ENCODE results near the gene WDR75. TPM values are rescaled to one million over a fixed set of nuclear protein-coding genes. Genes with fewer than 3 reads are reported as not detected.

WDR75 gene
- total and polyA plus RNA-seq, 9 of the 15 experiments (the other 6 are each of a cell fraction or from before 2014, with no cell fraction given): 50.9 to 111 (median 76.4) TPM

- POLR2A ChIA-PET: interaction anchor here (1.0 to 1.2 kb wide), 2 partner anchors 10 to 15 kb away, joined by 3 read pairs; no protein-coding TSS in a partner anchor
- H2AFZ ChIP-seq (ENCODE audit: low read depth, low read length): no peak overlapping the region
- intact Hi-C loops (cut with micrococcal nuclease): loop anchor here (10.0 kb wide), 1 partner anchor 1148 kb away; the partner anchor contains the start of gene GULP1
- TF ChIP-seq NCOA6 (IDR thresholded peaks at IDR 0.05): no peak
- no peak for TF ChIP-seq ETV1 (tag; conservative IDR thresholded peaks at IDR 0.05; ENCODE audit: low read depth)
- TF ChIP-seq, protein P1, sequence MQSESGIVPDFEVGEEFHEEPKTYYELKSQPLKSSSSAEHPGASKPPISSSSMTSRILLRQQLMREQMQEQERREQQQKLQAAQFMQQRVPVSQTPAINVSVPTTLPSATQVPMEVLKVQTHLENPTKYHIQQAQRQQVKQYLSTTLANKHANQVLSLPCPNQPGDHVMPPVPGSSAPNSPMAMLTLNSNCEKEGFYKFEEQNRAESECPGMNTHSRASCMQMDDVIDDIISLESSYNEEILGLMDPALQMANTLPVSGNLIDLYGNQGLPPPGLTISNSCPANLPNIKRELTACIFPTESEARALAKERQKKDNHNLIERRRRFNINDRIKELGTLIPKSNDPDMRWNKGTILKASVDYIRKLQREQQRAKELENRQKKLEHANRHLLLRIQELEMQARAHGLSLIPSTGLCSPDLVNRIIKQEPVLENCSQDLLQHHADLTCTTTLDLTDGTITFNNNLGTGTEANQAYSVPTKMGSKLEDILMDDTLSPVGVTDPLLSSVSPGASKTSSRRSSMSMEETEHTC (IDR thresholded peaks at IDR 0.05): no peak
- TF ChIP-seq TRIM28 (IDR thresholded peaks at IDR 0.05): no peak
- no peak for TF ChIP-seq SRSF3 (IDR thresholded peaks at IDR 0.05; ENCODE audit: insufficient read depth, low read length)
- TF ChIP-seq ZNF197 (CRISPR knock-in tag; IDR thresholded peaks at IDR 0.05; ENCODE audit: low read depth): no peak
- TF ChIP-seq, protein P2, sequence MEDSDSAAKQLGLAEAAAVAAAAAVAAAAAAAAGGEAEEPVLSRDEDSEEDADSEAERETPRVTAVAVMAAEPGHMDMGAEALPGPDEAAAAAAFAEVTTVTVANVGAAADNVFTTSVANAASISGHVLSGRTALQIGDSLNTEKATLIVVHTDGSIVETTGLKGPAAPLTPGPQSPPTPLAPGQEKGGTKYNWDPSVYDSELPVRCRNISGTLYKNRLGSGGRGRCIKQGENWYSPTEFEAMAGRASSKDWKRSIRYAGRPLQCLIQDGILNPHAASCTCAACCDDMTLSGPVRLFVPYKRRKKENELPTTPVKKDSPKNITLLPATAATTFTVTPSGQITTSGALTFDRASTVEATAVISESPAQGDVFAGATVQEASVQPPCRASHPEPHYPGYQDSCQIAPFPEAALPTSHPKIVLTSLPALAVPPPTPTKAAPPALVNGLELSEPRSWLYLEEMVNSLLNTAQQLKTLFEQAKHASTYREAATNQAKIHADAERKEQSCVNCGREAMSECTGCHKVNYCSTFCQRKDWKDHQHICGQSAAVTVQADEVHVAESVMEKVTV (CRISPR knock-in tag; IDR thresholded peaks at IDR 0.05): no peak
- TF ChIP-seq PRPF4 (IDR thresholded peaks at IDR 0.05; ENCODE audit: insufficient read depth, low read depth, low read length, poor library complexity, severe bottlenecking): no peak
- TF ChIP-seq, protein P3, sequence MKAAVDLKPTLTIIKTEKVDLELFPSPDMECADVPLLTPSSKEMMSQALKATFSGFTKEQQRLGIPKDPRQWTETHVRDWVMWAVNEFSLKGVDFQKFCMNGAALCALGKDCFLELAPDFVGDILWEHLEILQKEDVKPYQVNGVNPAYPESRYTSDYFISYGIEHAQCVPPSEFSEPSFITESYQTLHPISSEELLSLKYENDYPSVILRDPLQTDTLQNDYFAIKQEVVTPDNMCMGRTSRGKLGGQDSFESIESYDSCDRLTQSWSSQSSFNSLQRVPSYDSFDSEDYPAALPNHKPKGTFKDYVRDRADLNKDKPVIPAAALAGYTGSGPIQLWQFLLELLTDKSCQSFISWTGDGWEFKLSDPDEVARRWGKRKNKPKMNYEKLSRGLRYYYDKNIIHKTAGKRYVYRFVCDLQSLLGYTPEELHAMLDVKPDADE (conservative IDR thresholded peaks at IDR 0.05; ENCODE audit: control insufficient read depth, low read depth, low read length): no peak
- no peak for TF ChIP-seq MTA3 (IDR thresholded peaks at IDR 0.05; ENCODE audit: borderline replicate concordance)
- TF ChIP-seq ZNF408 (CRISPR knock-in tag; IDR thresholded peaks at IDR 0.05; ENCODE audit: low read depth): no peak
- TF ChIP-seq ZNF695 (CRISPR knock-in tag; IDR thresholded peaks at IDR 0.05): no peak
- TF ChIP-seq MAX (CRISPR knock-in tag; IDR thresholded peaks at IDR 0.05): no peak
- no peak for TF ChIP-seq FOXA1 (IDR thresholded peaks at IDR 0.05; ENCODE audit: borderline replicate concordance)
- TF ChIP-seq HDAC8 (tag; IDR thresholded peaks at IDR 0.05): no peak
Measured at GRCh38 chr2:189442468-189442867, 1.2 kb downstream of the WDR75 start.

More at GRCh38 chr2:189442468-189442867, 1.2 kb downstream of the WDR75 start:
- Histone ChIP-seq H3K9ac (ENCODE audit: insufficient read depth in 1 of 2, low read depth in 2 of 2, low read length in 2 of 2) (peak overlapping the region; percentile 61 to 94; a peak in 2 of 4 replicates), H3K4me1 (replicated peaks in 1 of 2; ENCODE audit: control insufficient read depth in 2 of 2, insufficient read depth in 2 of 2, low read length in 2 of 2) (peaks cover 4 to 13% of the 10 kb centered on the region in 2 experiments; a peak in 4 of 5 replicates), H3K79me2 (ENCODE audit: control insufficient read depth, insufficient read depth, low read length) (peaks cover 63% of the 10 kb centered on the region), H3K9me1 (ENCODE audit: control insufficient read depth, insufficient read depth, low read length) (no peaks in the 10 kb centered on the region), H3K36me3 (ENCODE audit: control insufficient read depth, insufficient read depth, low read length) (peaks cover 48% of the 10 kb centered on the region), H3K9me3 (replicated peaks; ENCODE audit: control insufficient read depth, insufficient read depth, low read depth, low read length) (no peaks in the 10 kb centered on the region), H4K20me1 (replicated peaks; ENCODE audit: control insufficient read depth, insufficient read depth, low read length) (no peaks in the 10 kb centered on the region), H3K27ac (ENCODE audit: extremely low read depth, low read depth, low read length) (no peak overlapping the region), H3K27me3 (ENCODE audit: control insufficient read depth in 2 of 2, insufficient read depth in 2 of 2, low read length in 2 of 2) (no peaks in the 10 kb centered on the region), H3K4me2 (ENCODE audit: insufficient read depth, low read length) (peak overlapping the region; percentile 55), H3K4me3 (peak overlapping the region; percentile 94; the same call in 1 of the 2 replicates)
- FAIRE-seq: no peak
- no TSS peak for BruUV-seq (replicated peaks)
- ATAC-seq: no peak
- no peak for DNase-seq (ENCODE audit: extremely low read depth in 1 of 4, low spot score in 3 of 4)
- CTCF ChIA-PET (ENCODE audit: low intra/inter-chr PET ratio): no interaction called here
- 82% methylated on average over 10 of the region's 10 CpGs for WGBS (ENCODE audit: insufficient coverage, low coverage, missing lambda C conversion rate)
- in situ Hi-C loops (cut with MboI): no loop called here
